Measurements from ENCODE around the gene ZBTB49. TPM values are rescaled to one million over a fixed set of nuclear protein-coding genes. Genes with fewer than 3 reads are reported as not detected.

Gene ZBTB49, protein sequence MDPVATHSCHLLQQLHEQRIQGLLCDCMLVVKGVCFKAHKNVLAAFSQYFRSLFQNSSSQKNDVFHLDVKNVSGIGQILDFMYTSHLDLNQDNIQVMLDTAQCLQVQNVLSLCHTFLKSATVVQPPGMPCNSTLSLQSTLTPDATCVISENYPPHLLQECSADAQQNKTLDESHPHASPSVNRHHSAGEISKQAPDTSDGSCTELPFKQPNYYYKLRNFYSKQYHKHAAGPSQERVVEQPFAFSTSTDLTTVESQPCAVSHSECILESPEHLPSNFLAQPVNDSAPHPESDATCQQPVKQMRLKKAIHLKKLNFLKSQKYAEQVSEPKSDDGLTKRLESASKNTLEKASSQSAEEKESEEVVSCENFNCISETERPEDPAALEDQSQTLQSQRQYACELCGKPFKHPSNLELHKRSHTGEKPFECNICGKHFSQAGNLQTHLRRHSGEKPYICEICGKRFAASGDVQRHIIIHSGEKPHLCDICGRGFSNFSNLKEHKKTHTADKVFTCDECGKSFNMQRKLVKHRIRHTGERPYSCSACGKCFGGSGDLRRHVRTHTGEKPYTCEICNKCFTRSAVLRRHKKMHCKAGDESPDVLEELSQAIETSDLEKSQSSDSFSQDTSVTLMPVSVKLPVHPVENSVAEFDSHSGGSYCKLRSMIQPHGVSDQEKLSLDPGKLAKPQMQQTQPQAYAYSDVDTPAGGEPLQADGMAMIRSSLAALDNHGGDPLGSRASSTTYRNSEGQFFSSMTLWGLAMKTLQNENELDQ
- 2.4 and 3.9 TPM in 2 replicates for total RNA-seq

DNA sequence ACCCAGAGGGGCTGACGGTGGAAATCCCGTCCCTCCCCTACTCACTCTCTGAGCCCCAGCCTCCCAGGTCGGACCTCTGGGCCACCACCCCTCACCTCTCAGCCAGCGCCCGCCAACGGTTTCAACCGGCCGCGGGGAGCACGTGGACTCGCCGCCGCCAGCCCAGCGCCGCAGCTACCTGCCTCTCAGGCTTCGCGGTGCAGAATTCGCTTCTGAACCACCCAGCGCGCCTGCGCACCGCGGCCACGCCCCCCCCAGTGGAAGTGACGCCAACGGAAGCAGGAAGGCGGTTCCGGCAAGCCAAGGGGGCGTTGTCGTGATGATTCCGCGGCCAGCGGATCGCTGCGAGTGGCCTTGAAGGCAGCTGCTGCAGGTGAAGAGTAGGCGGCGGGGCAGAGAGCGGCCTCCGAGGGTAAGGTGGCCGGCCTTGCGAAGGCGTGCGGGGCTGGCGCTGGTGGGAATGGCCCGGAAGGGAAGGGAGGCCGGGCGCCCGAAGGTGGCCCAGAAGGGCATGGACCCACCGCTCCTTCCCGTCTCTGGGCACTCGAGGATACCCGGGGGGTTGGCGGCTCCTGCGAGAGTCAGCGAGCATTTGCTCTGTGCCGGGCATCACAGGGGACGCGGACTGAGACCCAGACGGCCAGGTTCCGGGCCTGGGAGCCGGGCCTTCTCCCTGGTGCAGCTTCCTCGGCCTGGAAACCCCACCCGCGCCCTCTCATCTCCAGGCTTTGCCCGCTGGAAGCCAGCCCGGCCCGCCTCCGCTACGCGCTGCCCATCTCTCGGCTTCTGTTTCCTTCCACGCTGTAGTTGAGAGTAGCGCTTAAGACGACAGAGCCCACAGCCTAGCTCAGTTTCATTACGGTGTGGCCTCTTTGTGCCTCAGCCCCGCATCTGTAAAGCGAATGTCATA lies at the start of gene ZBTB49, which contains the start of gene LYAR:
TSS of gene ZBTB49 (plus strand) at position 311 of the 910 bp plus-strand sequence. CDS start 9,695 bp downstream, outside the sequence.
TSS of gene LYAR (minus strand) at position 214 of the 910 bp plus-strand sequence. CDS start 6,412 bp downstream, outside the sequence.

DNA sequence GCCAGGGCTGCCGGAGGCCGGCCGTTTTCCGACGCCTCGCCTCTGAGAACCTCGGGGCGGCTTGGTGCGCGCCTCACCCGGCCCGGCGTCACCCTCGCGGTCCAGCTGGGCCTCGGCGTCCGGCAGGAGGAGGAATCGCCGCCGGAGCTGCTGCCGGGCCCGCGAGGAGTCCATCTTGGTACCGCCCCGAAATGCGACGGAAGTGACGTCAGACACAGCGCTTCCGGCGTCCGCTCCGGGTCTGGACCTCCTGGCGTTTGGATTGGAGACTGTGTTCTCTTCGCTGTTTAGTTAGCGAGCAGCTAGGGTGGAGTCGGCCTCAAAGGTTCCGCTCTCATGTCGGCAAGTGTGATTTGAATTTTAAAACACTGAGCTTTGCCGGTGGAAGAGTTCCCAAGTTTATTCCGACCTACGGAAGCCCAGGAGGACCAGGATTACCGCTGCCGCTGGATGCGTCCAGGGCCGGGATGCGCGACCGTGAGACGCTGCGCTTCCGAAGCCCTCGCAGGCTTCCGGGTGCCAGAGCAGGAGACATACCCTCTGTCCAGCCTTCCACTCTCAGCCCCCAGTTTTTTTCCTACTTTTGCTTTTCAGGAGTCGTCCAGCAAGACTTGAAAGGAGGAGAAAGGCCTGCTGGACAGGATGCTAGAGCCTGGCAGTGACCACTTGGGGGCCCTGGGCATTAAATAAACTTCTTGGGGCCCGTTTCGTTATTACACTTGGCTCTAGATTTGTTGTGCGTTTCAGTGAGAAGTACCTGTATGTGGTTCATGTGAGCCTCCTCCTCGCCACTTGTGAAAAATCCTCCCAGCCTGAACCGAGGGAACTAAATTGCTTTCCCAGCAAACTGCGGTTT lies 41.8 kb upstream of the ZBTB49 start, which contains the start of gene TMEM128:
TSS of gene TMEM128 (minus strand) at position 195 of the 856 bp plus-strand sequence. CDS start at position 174, 21 bp downstream.

Other genes starting within 250 kb of the ZBTB49 start
- not detected in 2 replicates for gene OTOP1, start 63.3 kb upstream of the ZBTB49 start, total RNA-seq
- gene TMEM128, start 42.0 kb upstream of the ZBTB49 start, total RNA-seq, result 17.9 and 21.1 TPM in 2 replicates
- gene LYAR, start 97 bp upstream of the ZBTB49 start, total RNA-seq, result 29.6 and 41.0 TPM in 2 replicates
- 4.9 and 9.9 TPM in 2 replicates for gene NSG1, start 96.9 kb downstream of the ZBTB49 start, total RNA-seq

All from epithelial cell of umbilical artery (primary cell).